WI38 (cell line): Measurements from ENCODE around the gene BET1L.
"Not testable (repeated sequence)": the region's sequence is repeated elsewhere in the genome, so short reads cannot be mapped to it uniquely, and the experiment has no call there.

ENCODE experiments used
- H3K4me3 ChIP-seq: 2 replicates; pipeline ENCODE4 v1.5.1; 2011; ENCODE audit warnings: low read depth, mild to moderate bottlenecking, control low read depth, low read length
- CTCF ChIP-seq: IDR thresholded peaks from 2 replicates; pipeline ENCODE4 v1.5.1; 2012; ENCODE audit warnings: low read depth, mild to moderate bottlenecking, control low read depth, low read length

Gene BET1L

GRCh38 chr11:227824-228379 lies 20.7 kb upstream of the BET1L start:
- H3K4me3 ChIP-seq, result no peak overlapping the region
- no peak for TF ChIP-seq CTCF

DNA sequence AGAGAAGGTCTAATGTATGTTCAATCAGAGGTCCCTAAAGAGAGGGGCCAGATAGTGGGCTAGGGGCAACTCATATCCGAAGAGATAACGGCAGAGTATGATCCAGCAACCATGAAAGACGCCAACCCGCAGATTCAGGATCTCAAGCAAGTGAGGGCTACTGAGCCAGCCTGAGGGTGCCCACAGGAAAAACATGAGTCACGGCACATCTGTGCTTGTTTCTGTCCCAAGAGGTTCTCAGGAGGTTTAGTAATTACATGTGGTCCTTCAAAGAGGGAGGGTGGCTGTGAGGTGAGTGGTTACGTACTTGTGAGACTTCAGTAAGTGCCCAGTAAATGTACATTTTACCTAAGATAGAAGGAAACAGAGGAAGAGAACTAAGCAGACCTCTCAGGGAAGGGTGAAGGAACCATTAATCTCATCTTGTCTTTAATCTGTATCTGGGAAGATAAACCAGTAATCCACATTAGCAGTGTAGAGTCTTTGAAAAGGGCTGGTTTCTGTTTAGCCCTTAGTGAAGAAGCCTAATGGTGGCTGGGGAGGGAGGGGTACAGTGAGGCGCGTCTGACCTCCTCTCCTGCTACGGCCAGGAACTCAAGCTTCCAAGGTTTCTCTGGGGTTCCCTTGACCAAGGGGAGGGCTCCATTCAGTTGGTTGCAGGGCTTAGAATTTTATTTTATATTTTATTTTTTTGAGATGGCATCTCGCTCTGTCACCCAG lies 18.7 kb upstream of the BET1L start:
- H3K4me3 ChIP-seq, result no peak overlapping the region
- no peak for TF ChIP-seq CTCF

- no peak overlapping the region for H3K4me3 ChIP-seq
- no peak for TF ChIP-seq CTCF
Measured at GRCh38 chr11:224424-224823, 17.2 kb upstream of the BET1L start.

DNA sequence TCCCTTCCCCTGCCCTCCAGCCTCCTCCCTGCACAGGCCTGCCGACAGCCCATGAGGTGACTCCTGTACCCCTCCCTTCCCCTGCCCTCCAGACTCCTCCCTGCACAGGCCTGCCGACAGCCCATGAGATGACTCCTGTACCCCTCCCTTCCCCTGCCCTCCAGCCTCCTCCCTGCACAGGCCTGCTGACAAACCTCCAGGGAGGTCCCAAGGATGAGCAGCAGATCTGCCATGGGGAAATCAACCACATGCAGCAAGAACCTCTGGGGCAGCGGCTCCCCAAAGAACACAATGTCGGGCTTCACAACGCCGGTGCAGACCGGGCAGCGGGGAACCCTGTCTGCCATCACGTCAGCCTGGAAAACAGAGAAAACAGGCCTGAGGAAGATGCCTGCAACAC lies 16.7 kb upstream of the BET1L start:
- TF ChIP-seq CTCF, result no peak
- no peak overlapping the region for H3K4me3 ChIP-seq

- no peak overlapping the region for H3K4me3 ChIP-seq
- no peak for TF ChIP-seq CTCF
Measured at GRCh38 chr11:223026-223789, 16.0 kb upstream of the BET1L start.

DNA sequence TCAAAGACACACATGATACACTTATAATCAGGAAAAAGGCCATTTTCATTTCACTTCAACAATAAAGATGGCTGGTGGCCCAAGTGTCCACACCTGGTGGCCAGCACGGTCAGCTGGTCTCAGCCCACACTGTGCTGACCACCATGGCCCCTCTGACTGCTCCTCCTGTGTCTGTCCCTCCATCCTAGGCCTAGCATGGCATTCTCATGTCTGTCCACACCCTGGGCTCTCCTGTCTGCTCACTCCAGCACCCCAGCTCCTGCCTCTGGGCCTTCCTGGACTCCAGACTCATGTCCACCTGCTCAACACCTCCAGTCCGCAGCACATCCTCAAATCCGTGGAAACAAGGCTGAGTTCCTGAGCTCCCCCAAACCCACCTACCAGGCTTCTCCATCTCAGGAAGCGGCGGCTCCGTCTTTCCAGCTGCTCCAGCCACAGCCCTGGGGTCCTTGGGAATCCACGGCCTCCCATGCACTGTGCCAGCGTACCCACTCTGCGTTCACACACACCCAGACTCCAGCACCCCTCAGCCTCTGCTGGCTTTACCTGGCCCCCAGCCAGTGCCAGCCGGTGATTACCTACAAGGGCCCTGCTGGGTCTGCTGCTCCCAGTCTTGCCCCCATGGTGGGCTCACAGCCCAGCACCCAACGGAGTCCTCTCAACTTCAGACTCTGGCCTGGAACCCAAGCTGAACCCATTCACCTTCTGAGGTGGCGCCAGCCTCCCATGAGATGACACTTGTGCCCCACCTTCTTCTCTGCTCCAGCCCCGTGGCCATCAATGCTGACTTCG lies 15.0 kb upstream of the BET1L start:
- no peak overlapping the region for H3K4me3 ChIP-seq
- TF ChIP-seq CTCF, result no peak

DNA sequence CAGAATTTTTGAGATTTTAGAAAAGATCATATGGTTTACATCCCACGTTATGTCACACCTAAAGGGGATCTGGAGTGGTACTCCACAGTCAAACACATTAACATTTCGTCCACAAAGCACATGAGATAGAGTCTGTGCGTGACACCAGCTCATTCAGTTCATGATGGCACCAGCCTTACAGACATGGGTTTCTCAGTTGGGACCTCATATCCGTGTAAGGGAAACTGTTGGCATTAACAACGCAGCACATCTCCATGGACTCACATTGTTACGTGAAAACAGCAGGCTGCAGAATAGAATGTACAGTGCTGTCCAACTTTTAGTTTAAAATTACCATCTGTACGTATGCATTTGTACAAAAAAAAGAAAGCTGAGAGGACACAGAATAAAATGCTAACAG lies 14.3 kb upstream of the BET1L start:
- no peak for TF ChIP-seq CTCF
- H3K4me3 ChIP-seq, result no peak overlapping the region

- H3K4me3 ChIP-seq, result not testable (repeated sequence)
Measured at GRCh38 chr11:220641-221215, 13.5 kb upstream of the BET1L start.
